Fibroblast of skin of back (primary cell): ENCODE data around the gene APBB2.
"Not testable (repeated sequence)": the region's sequence is repeated elsewhere in the genome, so short reads cannot be mapped to it uniquely, and the experiment has no call there.

ENCODE experiments used
- DNase-seq: peaks from one replicate; pipeline ENCODE4 v3.0.0-alpha.2; 2013

Gene APBB2

DNA sequence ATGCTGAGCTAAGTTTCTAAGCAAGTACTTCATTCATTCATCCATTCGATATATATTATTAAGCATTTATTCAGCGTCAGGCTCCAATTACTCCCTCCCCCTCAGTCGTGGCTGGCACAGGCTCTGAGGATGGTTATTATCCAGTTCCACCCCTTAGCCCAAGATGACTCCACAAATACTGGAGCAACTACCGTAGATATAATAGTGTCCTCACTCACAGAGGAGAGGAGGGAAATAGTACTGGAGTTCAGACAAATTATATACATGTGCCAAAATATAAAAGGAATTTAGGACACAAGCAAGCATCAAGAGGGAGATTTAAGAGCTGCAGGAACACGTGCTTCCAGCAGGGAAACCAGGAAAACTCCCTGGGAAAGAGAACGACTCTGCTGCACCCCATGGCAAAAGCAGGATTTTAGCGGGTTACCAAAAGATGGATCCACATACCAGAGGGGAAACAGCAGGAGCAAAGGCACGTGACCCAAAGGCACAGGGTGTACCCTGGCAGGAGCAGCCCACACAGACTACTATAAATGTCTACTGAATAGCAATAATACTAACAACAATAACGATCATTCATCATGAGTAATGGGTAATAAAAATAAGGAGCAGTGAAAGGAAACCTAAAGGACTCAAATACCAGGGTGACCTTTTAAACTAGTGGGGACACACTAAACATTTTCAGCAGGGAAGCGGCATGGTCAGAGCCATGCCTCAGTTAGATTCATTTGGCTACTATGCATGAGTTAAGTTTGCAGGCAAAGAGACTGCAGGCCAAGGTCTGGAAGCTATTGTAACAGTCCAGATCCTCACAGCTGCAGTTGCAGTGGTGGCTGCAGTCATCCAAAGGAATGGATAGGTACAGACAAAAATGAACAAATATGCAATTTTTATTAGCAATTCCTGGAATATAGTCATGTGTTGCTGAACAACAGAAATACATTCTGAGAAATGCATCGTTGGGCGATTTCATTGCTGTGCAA lies 153.7 kb downstream of the APBB2 start:
- peak; percentile 15 for DNase-seq

DNA sequence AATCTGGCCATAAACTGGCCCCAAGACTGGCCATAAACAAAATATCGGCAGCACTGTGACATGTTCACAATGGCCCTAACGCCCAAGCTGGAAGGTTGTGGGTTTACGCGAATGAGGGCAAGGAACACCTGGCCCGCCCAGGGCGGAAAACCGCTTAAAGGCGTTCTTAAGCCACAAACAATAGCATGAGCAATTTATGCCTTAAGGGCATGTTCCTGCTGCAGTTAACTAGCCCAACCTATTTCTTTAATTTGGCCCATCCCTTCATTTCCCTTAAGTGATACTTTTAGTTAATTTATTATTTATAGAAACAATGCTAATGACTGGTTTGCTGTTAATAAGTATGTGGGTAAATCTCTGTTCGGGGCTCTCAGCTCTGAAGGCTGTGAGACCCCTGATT lies 154.9 kb downstream of the APBB2 start:
- DNase-seq: not testable (repeated sequence)

DNA sequence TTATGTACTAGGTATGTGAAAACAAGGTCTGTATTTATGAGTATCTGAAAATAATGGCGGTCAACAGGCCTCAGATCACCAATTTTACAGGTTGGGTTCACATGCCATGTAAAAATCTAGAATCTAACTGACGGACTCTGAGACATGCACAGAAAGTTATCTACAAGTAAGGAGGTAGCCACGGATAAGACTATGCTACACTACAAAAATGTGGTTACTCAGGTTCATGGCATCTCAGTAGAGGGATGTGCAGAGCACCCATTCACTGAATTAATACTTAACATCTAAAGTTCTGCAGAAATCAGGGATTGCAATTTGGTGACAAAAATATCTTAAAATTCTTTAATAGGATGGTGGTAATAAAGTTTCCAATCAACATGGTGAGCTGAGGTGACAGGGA lies 155.9 kb downstream of the APBB2 start:
- DNase-seq: peak; percentile 53

DNA sequence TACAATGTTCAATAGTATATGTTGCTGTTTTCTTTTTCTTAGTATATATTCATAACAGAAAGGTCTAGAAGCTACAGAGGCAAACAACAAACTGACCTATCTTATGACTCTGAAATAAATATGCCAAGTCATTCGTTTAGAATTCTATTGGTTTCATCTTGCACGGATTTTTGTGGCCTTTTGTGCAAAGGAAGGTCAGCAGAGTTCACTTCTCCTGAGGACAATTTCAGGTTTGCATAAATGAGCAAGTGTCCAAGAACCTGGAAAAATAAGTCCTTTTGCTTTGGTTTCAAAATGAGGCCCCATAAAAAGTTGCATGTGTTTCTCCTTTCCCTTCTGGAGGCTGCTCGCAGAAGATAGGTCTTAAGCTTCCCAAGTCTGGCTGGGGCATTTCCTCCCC lies 156.9 kb downstream of the APBB2 start:
- no peak for DNase-seq

DNA sequence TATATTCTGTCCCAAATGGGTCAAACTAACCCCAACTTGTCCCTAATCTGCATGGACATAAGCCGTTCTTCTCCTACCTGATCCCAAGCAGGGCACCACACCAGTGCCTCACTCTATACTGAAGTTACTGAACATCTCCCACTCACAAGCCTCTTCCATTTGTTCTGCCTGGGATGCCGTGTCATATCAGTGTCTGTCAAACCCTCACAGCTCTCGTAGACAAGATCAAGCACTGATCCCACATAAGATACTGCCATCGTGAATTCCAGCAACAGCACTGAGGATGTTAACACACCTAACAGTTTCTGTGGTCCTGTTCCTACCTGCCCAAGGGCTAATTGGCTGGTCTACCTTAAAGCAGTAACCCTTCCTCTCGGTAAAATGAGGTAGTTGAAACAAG lies 162.1 kb downstream of the APBB2 start:
- no peak for DNase-seq

DNA sequence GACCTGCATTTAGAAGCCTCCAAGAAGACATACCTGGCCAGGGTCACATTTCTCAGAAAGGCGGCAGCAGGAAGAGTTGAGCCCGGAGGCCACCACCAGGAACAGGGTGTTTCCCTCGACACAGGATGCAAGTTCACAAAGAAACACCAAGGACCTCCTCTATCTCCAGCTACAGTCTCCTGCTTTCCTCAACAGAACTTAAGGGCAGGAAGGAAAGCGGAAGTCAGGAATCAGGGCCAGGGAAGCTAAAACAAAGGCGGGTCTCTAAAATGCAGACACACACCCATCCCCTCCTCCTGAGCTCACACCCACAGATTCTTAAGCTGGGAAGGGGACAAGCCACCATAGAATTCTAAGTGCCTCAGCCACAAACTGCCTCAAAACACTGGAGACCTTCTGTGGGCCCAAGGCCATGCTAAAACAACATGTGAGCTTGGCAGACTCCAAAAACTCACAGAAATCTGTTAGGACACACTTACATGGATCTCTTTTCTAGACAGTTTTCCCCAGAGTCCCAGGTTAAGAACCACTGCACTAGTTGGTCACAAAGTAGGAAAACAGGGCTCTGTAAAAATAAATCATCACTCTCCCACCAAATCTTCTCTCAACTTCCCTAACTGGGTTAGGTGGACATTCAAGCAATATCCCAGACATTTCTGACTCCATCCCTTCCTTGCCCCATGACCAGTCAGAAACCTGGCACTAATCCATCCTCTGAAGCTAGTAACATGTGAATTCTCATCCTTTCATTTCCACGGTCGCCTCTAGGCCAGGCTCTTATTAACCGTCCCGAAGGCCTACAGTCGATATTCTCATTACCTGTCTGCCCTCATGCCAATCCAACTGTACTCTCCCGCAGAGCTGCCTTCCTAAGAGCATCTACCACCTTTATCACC lies 163.2 kb downstream of the APBB2 start:
- DNase-seq: no peak

DNA sequence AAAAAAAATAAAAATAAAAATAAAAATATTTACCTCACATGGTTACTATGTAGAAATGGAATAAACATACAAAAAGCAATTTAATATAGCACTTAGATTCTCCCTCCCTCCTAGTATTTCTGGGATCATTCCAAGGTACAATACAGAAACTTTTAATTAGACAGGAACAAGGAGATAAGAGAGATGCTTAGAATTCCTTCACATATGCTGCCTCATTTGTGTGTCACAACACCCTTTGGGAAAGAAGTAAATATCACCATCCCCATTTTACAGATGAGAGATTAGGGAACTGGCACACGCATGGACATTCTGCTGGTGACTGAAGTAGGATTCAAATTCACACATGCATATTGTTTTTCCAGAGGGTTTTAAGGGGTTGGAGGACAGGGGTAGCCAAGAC lies 164.2 kb downstream of the APBB2 start:
- DNase-seq: no peak

DNA sequence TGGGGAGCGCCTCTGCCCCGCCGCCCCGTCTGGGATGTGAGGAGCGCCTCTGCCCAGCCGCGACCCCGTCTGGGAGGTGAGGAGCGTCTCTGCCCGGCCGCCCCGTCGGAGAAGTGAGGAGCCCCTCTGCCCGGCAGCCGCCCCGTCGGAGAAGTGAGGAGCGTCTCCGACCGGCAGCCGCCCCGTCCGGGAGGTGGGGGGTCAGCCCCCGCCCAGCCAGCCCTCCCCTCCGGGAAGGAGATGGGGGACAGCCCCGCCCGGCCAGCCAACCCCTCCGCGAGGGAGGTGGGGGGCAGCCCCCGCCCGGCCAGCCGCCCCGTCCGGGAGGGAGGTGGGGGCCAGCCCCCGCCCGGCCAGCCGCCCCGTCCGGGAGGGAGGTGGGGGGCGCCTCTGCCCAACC lies 165.2 kb downstream of the APBB2 start:
- not testable (repeated sequence) for DNase-seq

DNA sequence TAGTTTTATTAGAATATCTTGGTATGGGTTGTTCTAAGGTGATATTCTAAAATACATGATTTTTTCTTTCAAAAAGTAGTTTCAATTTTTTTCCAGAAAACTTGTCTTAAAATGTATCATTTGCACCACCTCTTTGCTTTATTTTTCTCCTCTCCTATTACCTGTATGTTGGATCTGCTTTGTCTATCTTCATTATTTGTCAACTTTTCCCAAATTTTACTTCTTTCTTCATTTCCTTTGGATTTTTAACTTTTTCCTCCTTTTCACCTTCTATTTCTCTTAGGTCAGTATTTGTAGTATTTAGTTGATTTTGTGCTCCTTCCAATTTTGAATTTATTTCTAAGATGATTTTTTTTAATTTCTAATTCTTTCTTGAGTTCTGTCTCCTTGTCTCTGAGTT lies 169.6 kb downstream of the APBB2 start:
- no peak for DNase-seq

DNA sequence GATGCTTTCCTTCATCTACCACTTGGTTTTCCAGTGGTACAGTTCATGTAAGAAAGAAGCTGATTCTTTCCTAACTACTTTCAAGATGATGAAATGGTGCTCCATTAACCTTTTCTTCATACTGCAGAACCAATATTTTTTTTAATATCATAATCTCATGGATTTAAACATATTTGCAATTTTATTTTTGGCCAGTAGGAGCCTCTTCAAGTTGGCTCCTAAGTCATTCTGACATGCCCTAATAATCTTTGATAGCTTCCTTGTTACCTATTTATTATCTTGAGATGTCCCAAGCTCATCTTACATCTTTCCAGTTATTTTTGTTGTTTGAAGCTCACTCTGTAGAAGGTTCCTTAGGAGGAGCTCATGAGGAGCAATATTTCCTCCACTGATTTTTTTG lies 170.2 kb downstream of the APBB2 start:
- DNase-seq: no peak

DNA sequence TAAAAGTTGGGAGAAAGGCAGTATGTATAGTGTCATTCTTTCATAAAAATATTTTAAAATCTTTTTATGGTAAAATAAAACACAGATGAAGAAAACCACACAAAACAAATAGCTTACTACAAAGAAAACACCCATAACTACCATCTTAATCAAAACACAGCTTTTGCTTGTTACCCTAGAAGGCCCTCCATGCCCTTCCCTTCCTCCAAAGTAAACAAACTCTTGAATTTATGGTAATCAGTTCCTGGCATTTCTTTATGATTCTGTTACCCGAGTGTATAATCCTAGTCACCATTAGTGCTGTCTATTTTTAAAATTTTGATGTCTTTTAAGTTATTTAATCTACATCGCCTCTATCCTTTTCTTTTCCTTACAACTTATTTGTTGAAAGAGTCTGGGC lies 170.9 kb downstream of the APBB2 start:
- no peak for DNase-seq

DNA sequence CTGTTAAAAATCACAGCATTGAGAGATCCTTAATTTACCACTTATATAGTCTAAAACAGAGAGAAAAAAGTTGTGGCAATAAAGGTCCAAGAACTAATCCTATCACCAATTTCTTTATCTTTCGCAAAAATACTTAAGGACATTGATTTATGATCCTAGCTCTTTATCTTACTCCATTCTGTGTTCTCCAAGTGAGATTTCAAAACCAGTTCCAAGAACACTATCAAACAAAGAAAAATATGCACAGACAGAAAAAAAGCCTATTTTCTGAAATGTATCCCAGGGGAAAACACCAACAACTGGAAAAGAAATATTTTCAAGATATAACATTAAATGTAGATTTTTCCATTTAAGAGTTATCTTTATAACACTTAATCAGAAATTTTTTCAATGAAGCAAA lies 172.8 kb downstream of the APBB2 start:
- DNase-seq: no peak

DNA sequence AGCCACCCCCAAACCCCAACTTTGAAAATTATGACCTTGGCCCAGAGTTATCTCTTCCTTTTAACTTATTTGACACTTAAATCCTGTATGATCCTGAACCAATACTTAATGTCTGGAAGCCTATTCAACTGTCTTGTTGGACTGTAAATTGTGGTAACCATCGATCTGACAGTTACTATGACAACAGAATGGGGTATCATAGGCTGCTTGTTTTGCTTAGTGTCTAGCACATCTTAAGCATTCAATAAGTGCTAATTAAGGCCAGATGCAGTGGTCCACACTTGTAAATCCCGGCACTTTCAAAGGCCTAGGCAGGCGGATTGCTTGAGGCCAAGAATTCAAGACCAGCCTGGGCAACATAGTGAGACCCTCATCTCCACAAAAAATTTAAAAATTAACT lies 175.0 kb downstream of the APBB2 start:
- no peak for DNase-seq

DNA sequence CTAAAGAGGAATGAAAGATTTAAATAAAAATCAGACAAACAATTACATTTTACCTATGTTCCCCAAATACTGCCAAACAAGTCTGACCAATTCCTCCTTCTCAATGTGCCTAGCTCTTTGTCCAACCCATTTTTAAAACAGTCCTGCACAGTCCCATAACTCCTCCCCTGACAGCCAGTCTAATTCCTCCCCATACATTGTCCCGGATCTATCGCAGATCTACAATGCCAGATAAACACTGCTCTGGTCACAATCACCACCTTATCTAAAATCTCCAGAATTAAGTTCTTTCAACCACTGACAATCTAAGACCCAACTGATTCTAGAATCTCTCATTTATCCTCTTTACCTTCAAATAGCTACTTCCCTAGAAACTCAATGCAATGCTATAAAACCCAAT lies 176.0 kb downstream of the APBB2 start:
- DNase-seq: no peak

DNA sequence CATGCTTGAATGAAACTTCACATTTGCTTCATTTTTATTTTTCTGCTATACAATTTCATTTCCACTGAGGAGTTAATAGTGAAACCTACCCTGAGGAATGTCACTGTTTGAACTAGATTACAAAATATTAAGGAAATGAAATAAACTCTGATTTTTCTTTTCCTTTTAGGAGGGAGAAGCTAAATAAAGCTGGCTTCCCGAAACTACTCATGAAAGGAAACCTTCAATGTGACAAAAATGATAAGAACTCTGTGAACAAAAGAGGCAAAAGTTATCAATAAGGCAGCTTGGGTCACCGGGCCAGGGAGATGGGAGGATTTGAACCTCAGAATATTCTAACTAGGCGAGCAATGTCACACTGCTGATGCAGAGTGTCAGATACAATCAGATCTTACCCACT lies 185.2 kb downstream of the APBB2 start:
- DNase-seq: no peak

DNA sequence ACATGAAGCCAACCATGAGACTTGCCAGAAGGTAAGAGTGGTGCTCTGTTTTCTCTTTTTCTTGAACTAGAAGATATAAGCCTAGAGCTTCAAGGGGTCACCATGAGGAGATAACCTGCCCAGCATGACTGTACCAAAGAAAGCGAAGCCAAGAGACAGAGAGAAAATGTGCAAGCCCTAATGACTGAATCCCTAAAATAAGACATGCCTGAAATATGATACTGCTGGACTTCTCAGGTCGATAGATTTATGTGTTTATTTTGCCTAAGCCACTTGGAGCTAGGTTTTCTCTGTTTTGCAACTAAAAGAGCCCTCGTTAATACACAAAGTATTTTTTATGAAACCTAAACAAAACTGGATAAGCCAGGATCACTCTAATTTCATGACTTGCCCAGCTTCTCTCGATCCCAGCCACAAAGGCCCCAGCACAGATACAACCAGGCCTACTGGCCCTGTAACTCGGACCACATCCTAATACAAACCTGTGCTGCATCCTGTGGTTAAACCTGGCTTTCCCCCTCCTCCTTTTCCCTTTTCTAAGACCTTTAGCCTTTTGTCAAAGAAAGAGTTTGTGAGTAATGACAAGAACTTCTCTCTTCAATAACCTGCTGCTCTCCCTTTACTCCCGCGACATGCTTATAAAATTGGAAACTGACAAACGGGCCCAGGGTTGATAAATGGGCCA lies 185.8 kb downstream of the APBB2 start:
- no peak for DNase-seq

DNA sequence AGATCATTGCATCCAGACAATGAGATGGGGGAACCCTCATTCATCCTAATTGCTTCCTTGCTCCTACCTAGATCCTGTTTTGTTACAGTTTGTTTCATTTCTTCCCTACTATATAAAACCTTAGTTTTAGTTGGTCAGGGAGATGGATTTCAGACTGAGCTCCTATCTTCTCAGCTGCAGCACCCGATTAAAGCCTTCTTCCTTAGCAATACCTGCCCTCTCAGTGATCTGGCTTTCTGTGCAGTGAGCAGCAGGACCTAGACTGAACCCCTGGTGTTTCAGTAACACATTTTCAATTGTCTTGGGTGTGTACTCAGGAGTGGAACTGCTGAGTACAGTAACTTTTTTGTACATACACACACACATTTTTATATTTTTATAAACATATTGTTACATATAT lies 187.4 kb downstream of the APBB2 start:
- DNase-seq: no peak

DNA sequence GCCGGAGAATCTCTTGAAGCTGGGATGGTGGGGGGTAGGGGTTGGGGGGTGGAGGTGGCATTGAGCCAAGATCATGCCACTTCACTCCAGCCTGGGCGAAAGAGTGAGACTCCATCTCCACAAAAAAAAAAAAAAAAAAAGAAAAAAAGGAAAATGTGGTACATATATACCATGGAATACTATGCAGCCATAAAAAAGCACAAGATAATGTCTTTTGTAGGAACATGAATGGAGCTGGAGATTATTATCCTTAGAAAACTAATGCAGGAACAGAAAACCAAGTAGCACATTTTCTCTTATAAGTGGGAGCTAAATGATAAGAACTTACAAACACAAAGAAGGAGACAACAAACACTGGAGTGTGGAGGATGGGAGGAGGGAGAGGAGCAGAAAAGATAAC lies 188.5 kb downstream of the APBB2 start:
- DNase-seq: no peak

DNA sequence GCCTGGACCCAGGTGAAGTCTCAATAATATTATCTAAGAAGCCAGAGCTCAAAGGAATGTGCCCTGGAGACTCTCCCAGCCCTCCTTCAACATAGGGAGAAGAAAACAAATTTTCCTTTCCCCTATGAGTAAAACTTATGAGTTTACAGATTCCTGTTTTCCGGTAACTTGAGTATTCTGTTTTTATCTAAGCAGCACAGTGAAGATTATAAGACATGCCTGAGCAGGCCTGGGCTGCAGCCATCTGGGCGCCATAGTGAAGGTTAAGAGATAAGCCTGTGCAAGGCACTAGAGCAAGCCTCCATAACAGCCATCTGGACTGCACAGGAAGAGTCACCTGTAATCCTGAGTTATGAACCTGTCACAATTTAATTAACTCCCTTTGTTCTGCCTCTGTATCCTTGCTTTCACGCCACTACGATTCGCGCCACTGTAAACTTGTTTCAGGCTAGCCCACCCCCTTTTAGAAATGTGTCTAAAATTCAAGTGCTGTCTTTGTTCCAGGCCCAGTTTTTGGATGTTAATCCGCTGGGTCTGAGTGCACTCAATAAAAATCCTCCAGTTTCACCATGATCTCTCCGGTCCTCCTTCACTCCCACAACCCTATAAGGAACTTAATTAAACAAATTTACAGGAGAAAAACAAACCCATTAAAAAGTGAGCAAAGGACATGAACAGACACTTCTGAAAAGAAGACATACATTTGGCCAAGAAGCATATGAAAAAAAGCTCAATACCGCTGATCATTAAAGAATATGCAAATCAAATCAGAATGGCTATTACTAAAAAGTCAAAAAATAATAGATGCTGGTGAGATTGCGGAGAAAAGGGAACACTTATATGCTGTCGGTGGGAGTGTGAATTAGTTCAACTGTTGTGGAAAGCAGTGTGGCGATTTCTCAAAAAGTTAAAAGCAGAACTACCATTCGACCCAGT lies 189.5 kb downstream of the APBB2 start:
- peak; percentile 8 for DNase-seq

DNA sequence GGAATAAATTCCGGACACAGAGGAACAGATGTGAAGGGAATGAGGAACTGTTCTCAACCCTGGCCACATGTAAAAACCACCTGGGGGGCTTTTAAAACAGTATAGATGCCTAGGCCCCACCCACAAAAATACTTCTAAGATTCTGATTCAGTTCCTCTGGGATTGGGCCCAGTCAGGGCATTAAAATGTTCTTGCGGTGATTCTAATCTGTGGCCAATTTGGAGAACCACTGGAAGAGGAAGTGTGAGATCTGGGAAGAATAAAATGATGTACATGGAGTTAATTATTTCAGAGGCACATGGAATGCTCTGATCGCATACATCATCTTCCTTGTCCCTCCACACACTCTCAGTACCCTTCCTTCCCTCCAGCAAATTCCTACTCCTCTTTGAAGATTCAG lies 192.2 kb downstream of the APBB2 start:
- DNase-seq: peak; percentile 93

DNA sequence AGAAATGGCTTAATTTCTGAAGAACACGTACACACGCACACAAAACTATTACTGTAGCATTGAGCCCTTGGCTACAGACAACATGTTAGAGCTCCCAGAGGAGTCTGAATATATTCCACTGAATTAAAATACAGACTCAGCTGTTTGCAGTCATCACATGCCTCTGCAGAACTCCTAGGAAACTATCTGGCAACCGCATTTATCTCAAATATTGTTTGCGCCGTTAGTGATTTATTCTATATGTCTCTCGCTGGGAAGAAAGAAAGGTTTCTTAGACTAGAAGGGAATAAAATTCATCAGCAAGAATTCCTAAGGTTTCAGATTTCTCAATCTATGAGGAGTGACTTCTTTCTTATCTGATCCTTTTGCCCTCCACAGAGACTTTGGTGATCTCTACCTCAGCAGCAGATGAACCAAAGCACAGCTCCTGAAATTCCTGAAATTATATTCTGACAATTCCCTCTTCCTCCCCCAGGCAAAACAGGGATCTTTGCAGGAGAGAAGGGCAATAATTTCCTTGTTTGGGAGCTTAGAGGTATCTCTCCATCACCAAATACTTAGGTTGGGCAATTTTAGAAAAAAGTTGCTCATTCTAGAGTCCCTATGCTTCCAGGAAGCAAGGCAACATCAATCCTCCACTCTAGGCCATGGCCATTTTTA lies 199.2 kb downstream of the APBB2 start:
- DNase-seq: peak; percentile 8
